ENCODE measurements around the gene PARD6G. TPM values are rescaled to one million over a fixed set of nuclear protein-coding genes. Genes with fewer than 3 reads are reported as not detected.

PARD6G gene
- total and polyA plus RNA-seq, 2 of the 8 experiments (the other 6 are each of a cell fraction or from before 2014, with no cell fraction given): 11.3 to 17.9 TPM

GRCh38 chr18:80208620-80209019, 38.7 kb downstream of the PARD6G start:
- Histone ChIP-seq H4K20me1 (replicated peaks in 1 of 2; ENCODE audit: control insufficient read depth in 1 of 2, insufficient read depth in 2 of 2, low read length in 2 of 2) (peaks cover 2 to 3% of the 10 kb centered on the region in 2 experiments), H3K56ac (replicated peaks; ENCODE audit: insufficient read length, low read depth, low read length) (no peak overlapping the region), H3K9me3 (ENCODE audit: insufficient read depth in 2 of 2, low read depth in 1 of 2, low read length in 1 of 2) (no peaks in the 10 kb centered on the region), H3K36me3 (ENCODE audit: control insufficient read depth in 2 of 4, insufficient read depth in 4 of 4, low read length in 3 of 4) (no peaks in the 10 kb centered on the region), H3K4me3 (ENCODE audit: extremely low read depth in 1 of 4, insufficient read depth in 2 of 4, low read depth in 3 of 4, low read length in 4 of 4) (no peak overlapping the region), H3K23ac (ENCODE audit: insufficient read length) (no peak overlapping the region), H4K8ac (ENCODE audit: extremely low read depth, insufficient read depth, low read length) (no peak overlapping the region), H3K27ac (ENCODE audit: low read depth, low read length) (no peak overlapping the region), H3K79me1 (ENCODE audit: low read depth, low read length) (no peaks in the 10 kb centered on the region; the same call in 1 of the 2 replicates), H3K14ac (ENCODE audit: insufficient read length) (no peak overlapping the region), H2AFZ (ENCODE audit: low read length) (no peak overlapping the region), H3K27me3 (replicated peaks in 1 of 4; ENCODE audit: control insufficient read depth in 3 of 4, extremely low read depth in 1 of 4, insufficient read depth in 3 of 4, low read length in 3 of 4) (no peaks in the 10 kb centered on the region), H3K79me2 (ENCODE audit: control insufficient read depth in 1 of 2, insufficient read depth in 2 of 2, low read length in 2 of 2) (0 out of 4 replicates have a peak, but pooled peaks cover 0 to 4% of the 10 kb centered on the region in 2 experiments), H2AK5ac (ENCODE audit: low read depth, low read length) (no peak overlapping the region), H2BK5ac (ENCODE audit: low read depth, low read length) (no peak overlapping the region), H3K9ac (replicated peaks in 1 of 4; ENCODE audit: extremely low read depth in 1 of 4, low read depth in 3 of 4, low read length in 3 of 4) (no peak overlapping the region), H2BK120ac (replicated peaks; ENCODE audit: low read depth, low read length) (no peak overlapping the region), H4K91ac (replicated peaks; ENCODE audit: insufficient read length, low read length) (no peak overlapping the region), H4K5ac (ENCODE audit: insufficient read length, low read depth, low read length) (no peak overlapping the region), H3K4ac (replicated peaks; ENCODE audit: insufficient read length, low read depth, low read length) (no peak overlapping the region), H2BK15ac (ENCODE audit: low read length) (no peak overlapping the region), H2BK20ac (ENCODE audit: low read length) (no peak overlapping the region), H2BK12ac (ENCODE audit: low read depth, low read length) (no peak overlapping the region), H3K4me2 (ENCODE audit: insufficient read depth in 1 of 2, low read depth in 2 of 2, low read length in 2 of 2) (no peak overlapping the region), H3K23me2 (ENCODE audit: low read depth, low read length) (no peaks in the 10 kb centered on the region), H3K4me1 (replicated peaks in 1 of 4; ENCODE audit: control insufficient read depth in 3 of 4, insufficient read depth in 4 of 4, low read length in 3 of 4) (no peaks in the 10 kb centered on the region), H3K18ac (ENCODE audit: extremely low read depth, low read length) (no peak overlapping the region)
- POLR2A ChIA-PET (ENCODE audit: partially characterized antibody): no interaction called here
- TF ChIP-seq RAD21 (IDR thresholded peaks at IDR 0.05 in 1 of 2, conservative IDR thresholded peaks at IDR 0.05 in 1 of 2; ENCODE audit: low read depth in 2 of 2, low read length in 2 of 2) (no peak), RFX5 (IDR thresholded peaks at IDR 0.05; ENCODE audit: borderline replicate concordance, low read depth, low read length) (no peak), ATF2 (IDR thresholded peaks at IDR 0.05; ENCODE audit: low read length) (no peak), SAP30 (IDR thresholded peaks at IDR 0.05; ENCODE audit: insufficient read depth, insufficient replicate concordance, low read length) (no peak), JUND (IDR thresholded peaks at IDR 0.05; ENCODE audit: low read length) (no peak), CHD2 (IDR thresholded peaks at IDR 0.05; ENCODE audit: low read length) (no peak), FOSL1 (IDR thresholded peaks at IDR 0.05; ENCODE audit: insufficient read depth, low read depth, low read length) (no peak), POU5F1 (IDR thresholded peaks at IDR 0.05; ENCODE audit: low read depth, low read length) (no peak), HDAC6 (IDR thresholded peaks at IDR 0.05; ENCODE audit: low read depth, low read length) (no peak), SP4 (IDR thresholded peaks at IDR 0.05; ENCODE audit: low read length) (no peak), SIRT6 (IDR thresholded peaks at IDR 0.05; ENCODE audit: low read length) (no peak)
- no peak for DNase-seq (ENCODE audit: low read depth in 1 of 2, low spot score in 2 of 2)
- WGBS, 2 experiments (ENCODE audit: extremely low coverage in 1 of 2, insufficient coverage in 1 of 2, insufficient read length in 1 of 2, insufficient replicate concordance in 2 of 2, low coverage in 1 of 2, low lambda C conversion rate in 2 of 2, missing lambda C conversion rate in 1 of 2): 95% methylated on average over 4 of the region's 4 CpGs; no CpG with 5 or more reads in 1 of the 2 experiments
- CTCF ChIA-PET (ENCODE audit: partially characterized antibody): interaction anchor here (0.6 to 3.0 kb wide), 5 partner anchors 7 to 51 kb away, joined by 3 to 17 read pairs (median 7); no protein-coding TSS in a partner anchor
- no peak for FAIRE-seq

Measured in H1 (cell line).